ENCODE measurements around the gene RAC3. TPM values are rescaled to one million over a fixed set of nuclear protein-coding genes. Genes with fewer than 3 reads are reported as not detected.

The RAC3 gene
- total and polyA plus RNA-seq, 2 experiments from 2014 or later = 1.3 to 7.9 TPM

GRCh38 chr17:82013772-82014321 is 17.6 kb upstream of the RAC3 start:
- 91 to 93% methylated on average over 13 to 16 of the region's 16 CpGs for WGBS, 2 experiments (ENCODE audit: low coverage in 1 of 2, low lambda C conversion rate in 2 of 2, missing lambda C conversion rate in 2 of 2)
- no peak for TF ChIP-seq EZH2 (IDR thresholded peaks at IDR 0.05; ENCODE audit: insufficient read depth, poor library complexity, severe bottlenecking)
- TF ChIP-seq EZH2phosphoT487 (IDR thresholded peaks at IDR 0.05; ENCODE audit: insufficient read depth, low read depth) = no peak
- Histone ChIP-seq H3K27me3 (replicated peaks; ENCODE audit: insufficient read depth) (no peaks in the 10 kb centered on the region), H3F3A (ENCODE audit: insufficient read depth) (no peaks in the 10 kb centered on the region), H2AFZ (no peak overlapping the region), H3K4me1 (ENCODE audit: insufficient read depth) (no peaks in the 10 kb centered on the region), H3K36me3 (ENCODE audit: low read depth) (no peaks in the 10 kb centered on the region), H3K9ac (no peak overlapping the region), H3K4me2 (ENCODE audit: unreplicated experiment) (no peak overlapping the region), H3K4me3 (no peak overlapping the region), H3K9me2 (ENCODE audit: insufficient read depth) (no peaks in the 10 kb centered on the region), H3K79me2 (ENCODE audit: insufficient read depth) (no peaks in the 10 kb centered on the region), H4K20me1 (ENCODE audit: insufficient read depth) (no peaks in the 10 kb centered on the region), H3K27ac (no peak overlapping the region), H3K9me3 (ENCODE audit: low read depth) (no peaks in the 10 kb centered on the region)
- no peak for DNase-seq
- in situ Hi-C loops (cut with MboI) = no loop called here

DNA sequence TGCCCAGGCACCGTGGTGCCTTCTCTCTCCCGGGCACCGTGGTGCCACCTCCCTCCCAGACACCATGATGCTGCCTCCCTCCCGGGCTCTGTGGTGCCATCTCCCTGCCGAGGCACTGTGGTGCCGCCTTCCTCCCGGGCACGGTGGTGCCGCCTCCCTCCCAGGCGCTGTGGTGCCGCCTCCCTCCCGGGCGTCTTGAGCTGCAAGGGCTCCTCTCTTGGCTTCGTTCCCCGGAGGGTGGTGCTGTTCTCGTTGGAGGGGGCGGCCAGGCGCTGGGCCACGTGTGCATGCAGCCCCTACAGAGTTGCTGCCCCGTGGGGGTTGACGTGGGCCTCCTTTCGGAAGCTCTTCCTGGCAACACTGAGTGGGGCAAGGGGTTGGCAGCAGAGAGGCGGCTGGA is 17.0 kb upstream of the RAC3 start:
- Histone ChIP-seq H3K27ac (no peak overlapping the region), H3K27me3 (replicated peaks; ENCODE audit: insufficient read depth) (no peaks in the 10 kb centered on the region), H2AFZ (no peak overlapping the region), H3K9me2 (ENCODE audit: insufficient read depth) (no peaks in the 10 kb centered on the region), H3K9me3 (ENCODE audit: low read depth) (no peaks in the 10 kb centered on the region), H3K4me2 (ENCODE audit: unreplicated experiment) (no peak overlapping the region), H3K79me2 (ENCODE audit: insufficient read depth) (no peaks in the 10 kb centered on the region), H3K4me3 (no peak overlapping the region), H3F3A (ENCODE audit: insufficient read depth) (no peaks in the 10 kb centered on the region), H3K9ac (no peak overlapping the region), H3K4me1 (ENCODE audit: insufficient read depth) (no peaks in the 10 kb centered on the region), H3K36me3 (ENCODE audit: low read depth) (no peaks in the 10 kb centered on the region), H4K20me1 (ENCODE audit: insufficient read depth) (no peaks in the 10 kb centered on the region)
- in situ Hi-C loops (cut with MboI) = no loop called here
- 57 to 66% methylated on average over 21 to 23 of the region's 23 CpGs for WGBS, 2 experiments (ENCODE audit: low coverage in 1 of 2, low lambda C conversion rate in 2 of 2, missing lambda C conversion rate in 2 of 2)
- TF ChIP-seq EZH2phosphoT487 (IDR thresholded peaks at IDR 0.05; ENCODE audit: insufficient read depth, low read depth) (no peak), EZH2 (IDR thresholded peaks at IDR 0.05; ENCODE audit: insufficient read depth, poor library complexity, severe bottlenecking) (no peak)
- DNase-seq = no peak

DNA sequence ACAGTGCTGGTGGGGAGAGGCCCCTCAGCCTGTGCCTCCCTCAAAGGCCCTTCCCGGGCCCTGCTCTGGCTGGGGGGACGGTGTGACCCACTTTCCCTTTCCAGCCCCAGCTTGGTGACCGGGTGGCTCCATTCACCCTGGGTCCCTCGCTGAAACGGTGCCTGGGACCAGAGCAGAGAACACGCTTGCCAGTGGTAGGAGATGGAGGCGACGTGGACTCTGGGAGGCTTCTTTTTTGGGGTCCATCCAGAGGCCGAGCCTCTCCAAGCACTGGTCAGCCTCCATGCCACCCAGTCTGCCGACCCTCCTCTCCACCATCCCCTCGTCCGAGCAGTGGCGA is 16.5 kb upstream of the RAC3 start:
- no peaks in the 10 kb centered on the region for H4K20me1 ChIP-seq (ENCODE audit: insufficient read depth)
- 73 to 91% methylated on average over 9 to 11 of the region's 13 CpGs for WGBS, 2 experiments (ENCODE audit: low coverage in 1 of 2, low lambda C conversion rate in 2 of 2, missing lambda C conversion rate in 2 of 2)
- H3K36me3 ChIP-seq (ENCODE audit: low read depth) = no peaks in the 10 kb centered on the region
- TF ChIP-seq EZH2phosphoT487 (IDR thresholded peaks at IDR 0.05; ENCODE audit: insufficient read depth, low read depth) (no peak), EZH2 (IDR thresholded peaks at IDR 0.05; ENCODE audit: insufficient read depth, poor library complexity, severe bottlenecking) (no peak)
- no peak overlapping the region for H2AFZ ChIP-seq
- no peaks in the 10 kb centered on the region for H3K4me1 ChIP-seq (ENCODE audit: insufficient read depth)
- H3K27ac ChIP-seq = no peak overlapping the region
- H3K9ac ChIP-seq = no peak overlapping the region
- no peaks in the 10 kb centered on the region for H3K9me3 ChIP-seq (ENCODE audit: low read depth)
- no peaks in the 10 kb centered on the region for H3K27me3 ChIP-seq (replicated peaks; ENCODE audit: insufficient read depth)
- no peak for DNase-seq
- in situ Hi-C loops (cut with MboI) = no loop called here
- H3K4me2 ChIP-seq (ENCODE audit: unreplicated experiment) = no peak overlapping the region
- no peaks in the 10 kb centered on the region for H3F3A ChIP-seq (ENCODE audit: insufficient read depth)
- no peak overlapping the region for H3K4me3 ChIP-seq
- no peaks in the 10 kb centered on the region for H3K9me2 ChIP-seq (ENCODE audit: insufficient read depth)
- H3K79me2 ChIP-seq (ENCODE audit: insufficient read depth) = no peaks in the 10 kb centered on the region

GRCh38 chr17:82015311-82015971 is 16.0 kb upstream of the RAC3 start:
- Histone ChIP-seq H3K36me3 (ENCODE audit: low read depth) (no peaks in the 10 kb centered on the region), H3K27ac (no peak overlapping the region), H3K9ac (no peak overlapping the region), H3F3A (ENCODE audit: insufficient read depth) (no peaks in the 10 kb centered on the region), H3K9me2 (ENCODE audit: insufficient read depth) (no peaks in the 10 kb centered on the region), H3K79me2 (ENCODE audit: insufficient read depth) (no peaks in the 10 kb centered on the region), H3K4me1 (ENCODE audit: insufficient read depth) (no peaks in the 10 kb centered on the region), H3K4me2 (ENCODE audit: unreplicated experiment) (no peak overlapping the region), H3K4me3 (no peak overlapping the region), H4K20me1 (ENCODE audit: insufficient read depth) (no peaks in the 10 kb centered on the region), H3K9me3 (ENCODE audit: low read depth) (no peaks in the 10 kb centered on the region), H3K27me3 (replicated peaks; ENCODE audit: insufficient read depth) (no peaks in the 10 kb centered on the region), H2AFZ (no peak overlapping the region)
- 80% methylated on average over 20 to 24 of the region's 24 CpGs for WGBS, 2 experiments (ENCODE audit: low coverage in 1 of 2, low lambda C conversion rate in 2 of 2, missing lambda C conversion rate in 2 of 2)
- no peak for DNase-seq
- in situ Hi-C loops (cut with MboI) = no loop called here
- no peak for TF ChIP-seq EZH2 (IDR thresholded peaks at IDR 0.05; ENCODE audit: insufficient read depth, poor library complexity, severe bottlenecking)
- TF ChIP-seq EZH2phosphoT487 (IDR thresholded peaks at IDR 0.05; ENCODE audit: insufficient read depth, low read depth) = no peak

Data from GM23248 (cell line).